Panc1 (cell line): ENCODE results near the gene ZNF236.

Experiments used
- POLR2AphosphoS5 ChIP-seq: IDR thresholded peaks from 2 replicates; pipeline ENCODE4 v1.6.1; 2012; ENCODE audit warnings: mild to moderate bottlenecking, low read depth, low read length, moderate library complexity
- SIN3A ChIP-seq: IDR thresholded peaks from 2 replicates; pipeline ENCODE4 v1.6.1; 2012; ENCODE audit warnings: low read depth, mild to moderate bottlenecking, low read length, moderate library complexity, borderline replicate concordance; ENCODE audit not compliant: insufficient read depth
- TCF7L2 ChIP-seq: IDR thresholded peaks from 2 replicates; pipeline ENCODE4 v1.6.1; 2011; ENCODE audit warnings: mild to moderate bottlenecking, low read depth, low read length, inconsistent platforms
- TF ChIP-seq, protein P1 (sequence below): fragments of 450-650 bp; IDR thresholded peaks from 2 replicates; pipeline ENCODE4 v1.5.1; 2017; ENCODE audit warnings: mild to moderate bottlenecking

DNA sequence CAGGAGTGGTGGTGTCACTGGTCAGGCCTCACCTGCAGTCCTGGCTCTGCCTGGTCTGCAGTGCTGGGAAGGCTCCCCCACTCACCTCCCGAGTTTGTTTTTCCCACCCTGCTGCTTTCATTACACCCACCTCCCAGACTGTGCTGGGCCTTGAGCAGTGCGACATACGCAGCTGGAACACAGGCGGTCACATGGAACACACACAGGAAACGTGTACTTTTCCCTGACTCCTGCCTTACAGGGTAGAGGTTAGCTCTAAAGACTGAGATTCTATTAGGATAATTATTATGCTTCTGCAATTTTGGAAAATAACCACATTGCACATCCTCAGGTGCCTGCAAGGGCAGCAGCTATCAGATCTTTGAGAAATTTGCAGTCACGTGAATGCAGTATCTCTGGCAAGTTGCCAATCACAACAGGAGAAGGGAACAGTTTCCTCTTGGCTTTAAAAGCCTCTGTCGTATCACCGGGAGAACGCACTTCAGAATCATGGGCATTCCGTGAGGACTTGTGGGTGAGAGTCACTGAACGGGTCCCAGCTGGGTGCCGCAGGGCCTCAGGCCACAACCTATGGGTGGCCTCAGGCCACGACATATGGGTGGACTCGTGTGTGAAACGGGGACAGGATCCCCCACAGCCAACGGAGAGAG, 136.5 kb downstream of the ZNF236 start:
- TF ChIP-seq, protein P1, sequence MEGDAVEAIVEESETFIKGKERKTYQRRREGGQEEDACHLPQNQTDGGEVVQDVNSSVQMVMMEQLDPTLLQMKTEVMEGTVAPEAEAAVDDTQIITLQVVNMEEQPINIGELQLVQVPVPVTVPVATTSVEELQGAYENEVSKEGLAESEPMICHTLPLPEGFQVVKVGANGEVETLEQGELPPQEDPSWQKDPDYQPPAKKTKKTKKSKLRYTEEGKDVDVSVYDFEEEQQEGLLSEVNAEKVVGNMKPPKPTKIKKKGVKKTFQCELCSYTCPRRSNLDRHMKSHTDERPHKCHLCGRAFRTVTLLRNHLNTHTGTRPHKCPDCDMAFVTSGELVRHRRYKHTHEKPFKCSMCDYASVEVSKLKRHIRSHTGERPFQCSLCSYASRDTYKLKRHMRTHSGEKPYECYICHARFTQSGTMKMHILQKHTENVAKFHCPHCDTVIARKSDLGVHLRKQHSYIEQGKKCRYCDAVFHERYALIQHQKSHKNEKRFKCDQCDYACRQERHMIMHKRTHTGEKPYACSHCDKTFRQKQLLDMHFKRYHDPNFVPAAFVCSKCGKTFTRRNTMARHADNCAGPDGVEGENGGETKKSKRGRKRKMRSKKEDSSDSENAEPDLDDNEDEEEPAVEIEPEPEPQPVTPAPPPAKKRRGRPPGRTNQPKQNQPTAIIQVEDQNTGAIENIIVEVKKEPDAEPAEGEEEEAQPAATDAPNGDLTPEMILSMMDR: no peak
- TF ChIP-seq POLR2AphosphoS5: no peak
- no peak for TF ChIP-seq TCF7L2
- no peak for TF ChIP-seq SIN3A
